HG03064 (cell line): ENCODE results near the gene DRD2.
"Not testable (repeated sequence)": the region's sequence is repeated elsewhere in the genome, so short reads cannot be mapped to it uniquely, and the experiment has no call there.

Experiments
- ATAC-seq: cut with Tn5 transposase; IDR thresholded peaks from one replicate; pipeline ENCODE4 v1.9.1; 2021; ENCODE audit warnings: low read depth; ENCODE audit not compliant: unreplicated experiment

Gene DRD2

DNA sequence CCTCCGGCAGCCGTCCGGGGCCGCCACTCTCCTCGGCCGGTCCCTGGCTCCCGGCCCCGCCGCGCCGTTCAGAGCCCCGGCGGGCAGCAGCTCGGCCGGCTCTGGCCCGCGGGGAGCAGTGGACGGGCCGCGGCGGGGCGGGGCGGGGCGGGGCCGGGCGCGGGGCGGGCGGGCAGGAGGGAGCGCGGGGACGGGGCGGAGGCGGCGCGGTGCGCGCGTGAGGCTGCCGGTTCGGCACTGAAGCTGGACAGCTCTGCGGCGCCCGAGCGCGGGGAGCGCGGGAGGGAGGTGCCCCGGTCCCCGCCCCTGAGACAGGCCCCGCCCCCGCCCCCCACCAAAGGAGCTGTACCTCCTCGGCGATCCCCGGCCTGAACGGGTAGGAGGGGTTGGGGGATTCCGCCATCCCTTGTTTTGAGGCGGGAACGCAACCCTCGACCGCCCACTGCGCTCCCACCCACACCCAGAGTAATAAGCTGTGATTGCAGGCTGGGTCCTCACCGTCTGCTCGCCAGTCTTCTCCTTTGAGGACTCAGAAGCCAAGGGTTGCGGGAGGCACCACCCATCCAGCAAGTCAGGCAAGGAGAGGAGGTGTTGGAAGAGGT, at the start of gene DRD2:
TSS of gene DRD2 (minus strand) at position 239 of the 602 bp plus-strand sequence. CDS start 50,747 bp downstream, outside the sequence.
- no peak for ATAC-seq

DNA sequence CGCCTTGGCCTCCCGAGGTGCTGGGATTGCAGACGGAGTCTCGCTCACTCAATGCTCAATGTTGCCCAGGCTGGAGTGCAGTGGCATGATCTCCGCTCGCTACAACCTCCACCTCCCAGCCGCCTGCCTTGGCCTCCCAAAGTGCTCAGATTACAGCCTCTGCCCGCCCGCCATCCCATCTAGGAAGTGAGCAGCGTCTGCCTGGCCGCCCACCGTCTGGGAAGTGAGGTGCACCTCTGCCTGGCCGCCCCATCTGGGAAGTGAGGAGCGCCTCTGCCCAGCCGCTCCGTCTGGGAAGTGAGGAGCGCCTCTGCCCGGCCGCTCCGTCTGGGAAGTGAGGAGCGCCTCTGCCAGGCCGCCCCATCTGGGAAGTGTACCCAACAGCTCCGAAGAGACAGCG, 48.7 kb upstream of the DRD2 start:
- not testable (repeated sequence) for ATAC-seq

DNA sequence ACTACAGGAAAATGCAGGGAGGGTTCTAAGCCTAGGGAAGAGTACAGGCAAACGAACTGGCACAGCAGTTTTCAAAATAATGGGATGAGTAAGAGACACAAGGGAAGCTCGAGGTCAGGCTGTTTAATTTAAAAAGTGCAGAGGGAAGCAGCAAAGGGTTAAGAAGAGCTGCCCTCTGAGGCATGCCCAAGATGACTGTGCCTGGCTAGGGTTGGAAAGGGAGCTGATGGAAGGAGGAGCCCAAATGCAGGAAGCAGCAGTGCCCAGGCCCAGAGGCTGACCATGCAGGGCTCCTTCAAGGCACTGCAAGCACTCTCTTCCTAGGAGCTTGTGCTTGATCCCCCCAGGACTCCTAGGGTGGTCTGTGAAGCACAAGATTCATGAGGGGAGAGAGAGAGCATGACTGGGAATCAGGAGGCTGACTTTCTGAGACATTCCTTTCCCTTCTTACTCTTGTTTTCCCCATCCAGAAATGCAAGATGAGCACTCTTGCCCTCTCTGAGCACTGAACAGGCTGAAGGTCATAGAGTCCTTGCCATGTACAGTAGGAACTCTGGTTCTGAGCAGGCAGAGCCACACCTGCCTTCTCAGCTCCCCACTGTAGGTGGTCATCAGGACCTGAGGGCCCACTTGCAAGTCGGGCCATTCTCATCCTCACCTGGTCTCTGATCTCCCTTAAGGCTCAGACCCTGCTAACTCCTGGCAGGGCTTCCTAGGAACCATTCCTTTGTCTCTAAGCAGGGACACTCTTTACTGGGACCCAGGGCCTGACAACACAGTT, 46.7 kb upstream of the DRD2 start:
- no peak for ATAC-seq

DNA sequence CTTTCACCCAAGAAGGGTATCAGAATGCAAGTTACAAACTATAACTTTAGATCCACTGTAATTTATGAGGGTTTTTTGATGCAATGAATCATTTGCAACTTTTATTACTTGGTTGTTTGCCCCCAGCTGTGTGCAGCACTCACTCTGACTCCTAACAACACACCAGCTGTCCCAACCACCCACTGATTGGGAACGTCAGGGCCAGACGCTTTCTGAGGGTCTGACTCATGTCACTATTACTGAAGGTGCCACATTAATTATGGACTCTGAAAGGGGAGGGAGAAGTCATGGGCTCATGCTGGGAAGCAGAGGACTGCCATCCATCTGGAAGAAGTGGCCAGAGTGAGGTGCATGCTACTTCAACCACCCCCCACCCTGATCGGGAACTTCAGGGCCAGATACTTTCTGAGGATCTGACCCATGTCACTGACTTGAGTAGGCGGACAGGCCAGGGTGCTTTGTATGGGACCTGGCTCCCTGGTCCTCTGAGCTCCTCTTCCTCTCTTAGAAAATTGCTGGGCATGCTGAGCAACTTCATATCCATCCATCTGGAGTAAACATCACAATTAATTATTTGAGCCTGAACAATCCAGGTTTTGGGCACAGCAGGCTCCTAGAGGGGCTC, 44.9 kb upstream of the DRD2 start:
- ATAC-seq = no peak

DNA sequence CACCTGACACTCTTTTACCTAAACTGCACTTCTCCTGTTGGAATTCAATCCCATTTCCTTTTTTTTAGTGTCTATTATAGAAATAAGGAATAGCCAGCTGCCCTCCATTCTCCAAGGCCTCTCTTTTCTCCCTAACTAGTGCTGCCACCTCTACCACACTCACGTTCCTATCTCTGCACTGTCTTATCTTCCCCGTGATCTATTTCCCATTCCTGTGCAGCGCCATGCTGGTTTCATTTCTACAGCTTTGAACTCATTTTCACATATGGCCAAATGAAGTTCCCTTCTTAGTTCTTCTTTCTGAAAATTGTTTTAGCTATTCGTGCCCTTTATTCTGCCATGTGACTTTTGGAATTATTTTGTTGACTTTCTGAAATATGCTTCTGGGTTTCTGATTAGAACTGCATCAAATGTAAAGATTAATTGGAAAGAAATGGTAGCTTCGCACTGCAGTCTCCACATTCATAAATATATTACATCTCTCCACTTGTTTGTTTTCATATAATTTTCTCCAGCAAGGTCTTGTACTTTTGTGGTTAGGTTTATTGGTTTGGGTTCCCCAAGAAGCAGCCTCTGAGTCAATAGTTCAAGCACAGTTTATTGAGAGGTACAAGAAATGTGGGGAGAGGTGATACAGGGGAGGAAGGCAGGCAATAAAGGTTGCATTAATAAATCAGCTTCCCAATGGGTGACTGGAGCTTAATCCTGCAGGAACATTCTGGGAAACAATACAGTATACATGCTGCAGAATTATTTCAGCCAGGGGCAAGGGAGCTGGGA, 43.7 kb upstream of the DRD2 start:
- no peak for ATAC-seq

DNA sequence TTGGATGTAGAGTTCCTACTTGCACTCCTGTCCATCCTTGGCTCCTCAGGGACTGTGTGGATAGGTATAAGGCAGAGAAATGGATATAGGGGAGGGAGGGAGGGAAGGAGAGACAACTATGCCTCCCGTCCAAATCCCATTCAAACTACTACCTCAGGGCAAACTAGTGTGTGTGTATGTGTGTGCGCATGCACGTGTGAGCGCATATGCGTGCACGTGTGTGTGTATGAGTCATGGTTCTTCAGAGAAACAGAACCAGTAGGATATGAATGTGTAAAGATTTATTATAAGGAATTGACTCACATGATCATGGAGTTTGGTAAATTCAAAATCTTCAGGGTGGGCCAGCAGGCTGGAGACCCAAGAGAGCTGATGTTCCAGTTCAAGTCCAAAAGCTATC, 42.2 kb upstream of the DRD2 start:
- ATAC-seq = no peak

DNA sequence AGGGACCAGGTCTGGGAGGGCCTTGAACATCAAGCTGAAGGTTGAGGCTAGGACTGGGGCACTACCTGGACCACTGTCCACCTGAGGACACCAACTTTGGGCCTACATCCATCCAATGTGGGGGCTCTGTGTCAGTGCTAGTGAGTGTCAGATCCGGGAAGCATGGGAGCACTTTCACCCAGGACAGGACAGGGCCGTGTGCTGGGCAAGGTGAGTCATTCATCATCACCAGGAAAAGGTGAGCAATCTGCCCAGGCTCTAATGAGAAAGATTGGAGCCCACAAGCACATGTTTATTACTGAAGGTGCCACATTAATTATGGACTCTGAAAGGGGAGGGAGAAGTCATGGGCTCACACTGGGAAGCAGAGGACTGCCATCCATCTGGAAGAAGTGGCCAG, 39.7 kb upstream of the DRD2 start:
- ATAC-seq = no peak

DNA sequence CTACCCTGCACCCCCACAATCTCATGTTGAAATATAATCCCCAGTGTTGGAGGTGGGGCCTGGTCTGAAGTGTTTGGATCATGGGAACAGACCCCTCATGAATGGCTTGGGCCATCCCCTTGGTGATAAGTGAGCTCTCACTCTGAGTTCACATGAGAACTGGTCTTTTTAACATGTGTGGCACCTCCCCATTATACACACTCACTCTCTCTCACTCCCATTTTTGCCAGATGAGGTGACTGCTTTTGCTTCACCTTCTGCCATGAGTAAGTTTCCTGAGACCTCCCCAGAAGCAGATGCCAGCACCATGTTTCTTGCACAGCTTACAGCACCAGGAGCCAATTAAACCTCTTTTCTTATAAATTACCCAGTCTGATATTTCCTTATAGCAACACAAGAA, 32.1 kb upstream of the DRD2 start:
- ATAC-seq = no peak

DNA sequence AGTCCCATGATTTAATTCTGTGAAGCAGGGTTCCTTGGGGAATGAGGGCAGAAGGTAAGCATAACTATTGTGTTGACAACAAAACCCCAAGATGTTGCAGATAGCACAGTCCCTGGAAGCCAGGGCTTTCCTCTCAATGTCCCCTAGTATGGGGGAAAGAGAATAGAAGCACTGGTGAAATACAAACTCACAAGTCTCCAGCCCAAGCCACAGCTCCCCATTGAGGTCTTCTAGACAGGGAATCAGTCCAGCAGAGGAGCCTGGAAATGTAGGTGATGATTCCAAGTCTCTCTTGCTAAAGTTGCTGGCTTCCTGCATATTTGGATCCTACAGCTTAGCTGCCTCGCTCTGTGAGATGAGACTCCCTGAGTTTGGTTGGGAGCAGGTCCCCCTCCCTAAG, 31.7 kb upstream of the DRD2 start:
- no peak for ATAC-seq

DNA sequence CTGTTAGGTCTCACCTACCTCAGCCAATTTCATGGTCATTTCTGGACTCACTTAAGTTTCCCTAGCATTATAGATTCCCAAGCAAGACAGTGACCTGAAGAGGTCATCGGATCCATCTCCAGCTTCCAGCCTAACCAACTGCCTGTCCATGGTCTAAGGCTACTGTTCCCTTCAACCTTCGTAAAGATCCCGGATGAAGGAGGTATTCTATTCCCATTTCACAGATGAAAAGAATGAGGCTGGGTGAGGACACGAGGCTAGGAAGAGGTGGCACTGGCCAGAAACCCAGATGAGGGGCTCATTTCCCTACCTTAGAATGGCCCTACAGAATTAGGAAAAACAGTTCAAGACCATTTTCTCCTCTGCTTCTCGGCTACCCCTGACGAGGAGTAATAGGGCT, 31.3 kb upstream of the DRD2 start:
- no peak for ATAC-seq

DNA sequence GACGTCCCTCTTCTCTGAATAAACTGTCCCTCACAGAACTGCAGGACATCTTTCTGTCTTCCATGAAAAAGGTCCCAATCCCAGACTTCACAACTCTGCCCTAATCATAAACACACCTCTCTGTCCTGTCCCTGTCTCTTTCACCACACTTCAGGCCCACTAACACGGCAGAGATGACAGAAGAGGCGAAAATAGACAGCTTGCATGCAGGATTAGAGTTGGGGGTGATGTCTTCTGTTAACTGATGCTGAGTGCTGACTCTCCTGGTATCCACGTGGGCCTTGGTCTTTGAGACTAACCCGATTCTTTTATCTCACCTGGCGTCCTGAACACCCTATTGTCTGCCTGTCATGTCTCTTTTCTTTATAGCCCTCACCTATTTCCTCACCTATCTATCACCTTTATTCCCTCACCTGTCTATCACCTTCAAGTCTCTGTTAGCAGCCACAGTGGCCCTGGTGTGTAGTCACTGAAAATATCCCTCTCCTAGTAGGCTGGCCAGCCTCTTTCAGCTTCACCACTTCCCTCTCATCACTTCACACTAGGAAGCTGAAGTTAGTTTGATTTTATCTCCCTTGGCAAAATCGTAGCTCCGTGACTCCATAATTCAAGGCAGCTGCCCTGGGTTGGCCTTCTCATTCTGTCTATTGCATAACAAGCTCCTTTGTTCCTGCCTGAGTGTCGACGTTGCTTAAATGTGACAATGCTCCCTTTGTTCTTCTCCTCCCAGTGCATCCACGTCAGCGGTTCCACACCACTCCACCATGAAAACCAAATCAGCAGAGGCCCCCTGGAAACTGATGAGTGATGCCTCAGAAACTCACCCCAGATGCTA, 30.6 kb upstream of the DRD2 start:
- no peak for ATAC-seq

DNA sequence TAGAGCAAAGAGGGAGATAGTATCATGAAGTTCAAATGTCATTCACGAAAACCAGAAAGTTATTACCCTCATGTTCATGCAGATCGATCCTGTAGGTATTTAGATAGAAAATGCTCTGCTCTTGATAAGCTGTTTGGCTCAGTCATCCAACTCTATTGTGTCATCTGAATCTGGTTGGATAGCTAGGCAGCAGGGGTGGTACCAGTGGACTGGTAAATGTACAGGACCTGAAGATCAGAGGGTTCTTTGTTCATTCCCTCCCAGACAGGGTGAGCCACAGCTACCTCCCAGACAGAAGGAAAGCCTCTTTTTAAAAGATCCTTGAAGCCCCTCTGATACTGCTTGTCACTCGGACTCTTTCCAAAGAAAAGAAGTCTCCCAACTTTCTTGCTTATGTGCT, 29.8 kb upstream of the DRD2 start:
- ATAC-seq = no peak

DNA sequence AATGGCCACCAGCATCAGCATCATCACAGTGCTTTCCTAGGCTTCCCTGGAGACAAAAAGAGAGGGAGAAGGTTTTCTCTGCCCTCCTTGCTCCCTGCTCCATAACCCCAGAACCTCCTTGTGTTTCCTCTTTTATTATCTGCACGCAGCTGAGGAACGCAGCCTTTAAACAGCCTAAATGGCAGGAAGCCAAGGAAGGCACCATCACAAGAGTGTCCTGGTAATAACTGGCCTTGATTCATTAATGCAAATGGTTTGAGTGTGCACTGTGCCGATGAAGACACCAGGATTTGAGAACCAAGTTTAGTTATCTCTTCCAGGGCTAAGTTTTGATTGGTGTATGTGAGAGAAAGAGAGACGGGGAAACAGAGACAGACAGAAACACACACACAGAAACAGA, 29.4 kb upstream of the DRD2 start:
- ATAC-seq = no peak

DNA sequence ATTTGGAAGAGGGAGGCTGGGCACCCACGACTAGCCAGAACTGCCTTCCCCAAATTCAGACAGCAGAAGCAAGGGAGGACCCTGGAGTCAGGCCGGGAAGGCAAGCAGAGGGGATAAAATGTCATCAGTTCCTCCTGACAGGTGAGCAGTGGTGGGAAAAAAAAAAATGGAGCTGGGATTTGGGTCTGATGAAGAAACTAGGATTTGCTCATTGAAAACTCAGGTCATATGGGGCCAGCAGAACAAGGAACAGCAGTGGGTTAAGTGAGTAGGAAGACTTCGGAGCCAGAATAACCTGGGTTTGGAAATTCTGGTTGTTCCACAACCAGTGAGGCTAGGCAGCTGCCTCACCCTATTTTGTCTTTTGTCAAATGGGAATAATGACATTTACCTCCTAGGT, 28.9 kb upstream of the DRD2 start:
- no peak for ATAC-seq

DNA sequence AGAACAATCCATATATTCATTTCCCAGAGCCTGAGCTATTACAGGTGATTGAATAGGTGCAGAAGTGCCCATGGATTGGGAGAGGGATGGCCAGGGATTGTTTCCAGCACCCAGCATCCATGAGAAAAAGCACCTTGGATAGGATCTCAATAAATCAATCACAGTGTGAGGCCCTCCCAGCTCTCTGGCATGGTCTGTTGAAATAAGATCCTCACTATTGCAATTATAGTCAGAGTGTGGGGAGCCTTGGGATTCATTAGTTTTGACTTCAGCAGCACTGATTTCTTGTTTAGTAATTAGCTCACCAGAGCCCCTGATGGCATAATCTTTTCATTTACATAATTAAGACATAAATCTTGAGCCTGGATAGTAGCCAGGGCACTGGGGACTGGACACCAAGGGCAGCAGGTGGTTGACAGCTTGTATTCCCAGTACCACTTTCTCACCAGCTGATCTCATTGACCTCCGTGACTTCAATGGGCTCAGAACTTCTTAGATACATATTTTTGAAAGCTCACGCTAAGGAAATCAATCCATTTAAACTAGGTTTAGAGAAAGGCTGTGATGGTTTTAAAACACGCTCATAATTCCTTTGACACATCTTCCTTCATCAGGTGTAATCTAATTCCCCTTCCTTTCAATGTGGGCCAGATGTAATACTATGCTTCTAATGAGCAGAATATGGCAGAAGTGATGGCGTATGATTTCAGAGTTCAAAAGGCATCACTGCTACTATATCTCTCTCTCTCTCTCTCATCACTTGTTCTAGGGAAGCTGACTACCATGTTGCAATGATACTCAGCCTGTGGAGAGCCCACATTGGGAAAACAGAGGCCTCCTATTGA, 22.1 kb upstream of the DRD2 start:
- no peak for ATAC-seq

DNA sequence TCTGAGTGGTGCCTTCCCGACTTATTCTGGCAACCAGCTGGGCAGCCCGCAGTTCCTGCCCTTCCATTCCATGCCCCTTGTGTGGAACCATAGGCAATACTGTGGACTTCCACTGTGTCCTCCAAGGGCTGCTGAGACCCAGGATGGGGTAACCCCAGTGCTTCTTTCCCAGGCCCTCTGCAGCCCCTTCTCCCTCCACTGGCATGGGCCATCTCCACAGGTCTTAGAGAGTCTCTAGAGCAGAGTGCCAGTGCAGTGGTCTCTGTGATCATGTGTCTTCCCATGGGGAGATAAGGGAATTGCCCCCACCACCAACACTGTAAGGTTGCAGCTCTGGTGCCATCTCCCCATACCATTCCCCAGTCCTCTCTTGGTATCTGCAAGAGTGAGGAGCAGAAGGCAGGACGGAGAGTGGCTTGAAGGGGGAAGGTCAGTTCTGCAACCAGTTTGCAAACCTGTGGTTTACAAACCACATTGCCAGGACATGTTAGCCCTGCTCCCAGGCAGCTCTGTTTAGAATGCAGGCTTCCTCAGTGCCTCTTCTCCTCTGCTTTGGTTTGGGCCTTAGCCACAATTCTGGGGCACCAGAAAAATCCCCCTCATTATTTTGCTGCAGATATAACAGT, 20.9 kb upstream of the DRD2 start:
- ATAC-seq = no peak

DNA sequence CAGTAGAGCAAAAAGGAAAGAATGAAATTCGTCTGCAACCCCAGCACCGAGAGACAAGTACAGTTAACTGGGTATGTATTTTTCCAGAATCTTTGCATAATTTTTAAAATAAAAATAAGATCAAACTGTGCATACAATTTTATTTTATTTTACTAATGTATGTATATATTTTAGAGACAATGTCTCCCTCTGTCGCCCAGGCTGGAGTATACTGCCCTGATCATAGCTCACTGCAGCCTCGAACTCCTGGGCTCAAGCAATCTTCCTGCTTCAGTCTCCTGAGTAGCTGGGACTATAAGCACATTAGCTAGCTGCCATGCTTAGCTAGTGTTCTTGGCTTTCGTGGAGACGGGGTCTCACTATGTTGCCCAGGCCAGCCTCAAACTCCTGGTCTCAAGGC, 18.8 kb upstream of the DRD2 start:
- ATAC-seq = no peak

DNA sequence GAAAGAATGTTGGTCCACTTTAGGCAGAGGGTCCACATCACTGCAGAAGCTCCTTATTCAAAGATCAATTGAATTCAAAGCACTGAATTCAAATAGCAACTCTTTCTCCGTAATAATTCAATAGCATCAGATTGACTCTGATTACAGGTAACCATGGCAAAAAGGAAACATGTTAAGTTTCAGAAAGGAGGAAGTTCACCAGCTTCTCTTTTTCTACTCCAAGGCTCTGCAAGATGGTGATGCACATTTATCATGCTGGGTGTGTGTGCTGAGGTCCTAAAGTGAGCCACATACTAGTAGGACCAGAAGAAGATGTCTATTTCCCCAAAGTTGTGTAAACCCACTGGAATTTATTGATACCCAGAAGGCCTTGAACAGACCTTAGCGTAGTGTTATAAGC, 18.0 kb upstream of the DRD2 start:
- ATAC-seq = no peak

DNA sequence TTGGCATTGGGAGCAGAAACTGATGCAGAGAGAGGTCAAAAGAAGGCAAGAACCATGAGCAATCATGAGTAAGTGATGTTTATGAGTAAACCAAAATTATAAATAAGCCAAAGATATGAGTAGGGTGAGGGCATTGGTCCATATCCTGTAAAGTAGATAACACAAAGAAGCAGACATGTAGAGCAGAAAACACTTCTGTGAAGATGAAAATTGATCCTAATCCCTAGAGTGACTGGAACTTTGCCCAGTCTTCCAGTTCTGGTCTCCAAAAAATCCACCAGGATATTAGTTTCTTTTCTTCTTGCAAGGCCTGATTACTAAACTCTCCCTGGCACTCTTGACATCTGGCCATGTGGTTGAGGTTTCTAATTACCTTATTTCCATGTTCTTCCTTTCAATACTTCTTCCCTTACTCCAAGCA, 13.7 kb upstream of the DRD2 start:
- ATAC-seq = no peak
